GM12878 (cell line): ENCODE results near the gene HNRNPAB. TPM values are rescaled to one million over a fixed set of nuclear protein-coding genes. Genes with fewer than 3 reads are reported as not detected.
"Not testable (repeated sequence)": the region's sequence is repeated elsewhere in the genome, so short reads cannot be mapped to it uniquely, and the experiment has no call there.

Source experiments
- ATAC-seq: fragments of 200-7000 bp; cut with Tn5 transposase; 3 replicates; pipeline ENCODE4 v1.9.1; 2020; ENCODE audit warnings: mild to moderate bottlenecking, moderate library complexity
- BruUV-seq: library from RNA; stranded (reverse); fragments of 400-500 nt; replicated peaks from 2 replicates; lab custom pipeline; 2021; lab: Mats Ljungman, UMichigan
- CTCF ChIA-PET: fragments of 300-600 bp; sonication (Branson Sonifier 250); formaldehyde crosslinking; extraction: SDS; loops from one replicate; lab custom pipeline; 2021; ENCODE audit warnings: inconsistent platforms; lab: Yijun Ruan, JAX
- POLR2A ChIA-PET: fragments of 350-600 bp; formaldehyde crosslinking; extraction: SDS; loops from one replicate; lab custom pipeline; 2021; ENCODE audit warnings: inconsistent platforms; lab: Charles Lee
- RAD21 ChIA-PET: fragments of 300-600 bp; sonication (Branson Sonifier 250); formaldehyde crosslinking; loops from one replicate; lab custom pipeline; 2023; ENCODE audit warnings: antibody characterized with exemption; ENCODE audit not compliant: unreplicated experiment; lab: Charles Lee
- SMC1A ChIA-PET: fragments of 300-600 bp; sonication (Branson Sonifier 250); formaldehyde crosslinking; loops from one replicate; lab custom pipeline; 2023; ENCODE audit not compliant: unreplicated experiment, uncharacterized antibody; lab: Charles Lee
- DNase-seq: peaks from one replicate; pipeline ENCODE4 v3.0.0-alpha.2; 2011; ENCODE audit warnings: low read depth, low spot score
- FAIRE-seq: peaks from 3 replicates; lab custom pipeline; 2011; peaks lifted over from hg19 to GRCh38; lab: Jason Lieb, UNC
- H2AFZ ChIP-seq: 2 replicates; pipeline ENCODE4 v1.6.0; 2011; ENCODE audit warnings: low read depth, low read length, control low read depth; ENCODE audit not compliant: control insufficient read depth
- H3K27ac ChIP-seq: 2 replicates; pipeline ENCODE4 v1.5.1; 2011; ENCODE audit warnings: control low read depth; ENCODE audit not compliant: control insufficient read depth, insufficient read depth
- H3K27me3 ChIP-seq, 2 experiments: replicated peaks in 1 of 2; 2 replicates each; pipeline versions ENCODE4 v1.6.0 to v1.6.1; 2011; ENCODE audit warnings: low read length in 1 of 2; ENCODE audit not compliant: control insufficient read depth in 2 of 2, insufficient read depth in 2 of 2
- H3K36me3 ChIP-seq, 2 experiments: 2 replicates each; pipeline ENCODE4 v1.5.1; 2011; ENCODE audit warnings: low read length in 1 of 2; ENCODE audit not compliant: control insufficient read depth in 2 of 2, insufficient read depth in 2 of 2
- H3K4me1 ChIP-seq: 2 replicates; pipeline ENCODE4 v1.6.1; 2011; ENCODE audit warnings: mild to moderate bottlenecking, low read length, moderate library complexity, mixed read lengths; ENCODE audit not compliant: control insufficient read depth, insufficient read depth
- H3K4me2 ChIP-seq: 2 replicates; pipeline ENCODE4 v1.6.0; 2011; ENCODE audit warnings: control low read depth; ENCODE audit not compliant: control insufficient read depth, insufficient read depth
- H3K4me3 ChIP-seq: fragments of 200-600 bp; sonication (generic); 2 replicates; pipeline ENCODE4 v1.5.1; 2016
- H3K79me2 ChIP-seq: 2 replicates; pipeline ENCODE4 v1.6.0; 2011; ENCODE audit warnings: low read length; ENCODE audit not compliant: control insufficient read depth, insufficient read depth
- H3K9ac ChIP-seq: 2 replicates; pipeline ENCODE4 v1.8.0; 2011; ENCODE audit warnings: low read length, control low read depth, mixed read lengths; ENCODE audit not compliant: control insufficient read depth, insufficient read depth
- H3K9me3 ChIP-seq: replicated peaks from 3 replicates; pipeline ENCODE4 v1.5.1; 2011; ENCODE audit warnings: mild to moderate bottlenecking, low read length; ENCODE audit not compliant: control insufficient read depth, insufficient read depth
- H4K20me1 ChIP-seq: 2 replicates; pipeline ENCODE4 v1.6.0; 2011; ENCODE audit not compliant: control insufficient read depth, insufficient read depth
- RCOR1 ChIP-seq: conservative IDR thresholded peaks from 2 replicates; pipeline ENCODE4 v1.6.1; 2012; ENCODE audit warnings: low read depth, low read length, improper control_type of control experiment
- WGBS: methylation state at CpG from one replicate; pipeline ENCODE4 v1.1.6; 2016; ENCODE audit warnings: low lambda C conversion rate; ENCODE audit not compliant: insufficient replicate concordance, insufficient coverage; ENCODE audit errors: missing lambda C conversion rate; 5-methylcytosine and 5-hydroxymethylcytosine counted together
- in situ Hi-C: fragments of 300-500 bp; cut with MboI; formaldehyde crosslinking; loops from 9 replicates; pipeline ENCODE4 v1.14.3; 2018; ENCODE audit warnings: mixed read lengths
- intact Hi-C: fragments of 100-400 bp; cut with micrococcal nuclease; formaldehyde crosslinking; loops from one replicate; pipeline ENCODE4 v1.14.2; 2022; ENCODE audit not compliant: unreplicated experiment
- polyA plus RNA-seq, 11 experiments: library from polyadenylated mRNA; depleted of rRNA in 4 of 11; unstranded in 6 of 11; stranded (reverse) in 5 of 11; fragments of >200 nt; fragmentation: Nextera tagmentation in 4 of 11; fragmentation: Illumina TruSeq in 1 of 11; extraction: Ambion mirVana in 4 of 11; extraction: Trizol in 1 of 11; gene quantifications; 1 replicate in 1 of 11; 2 replicates in 10 of 11; pipeline versions ENCODE4 v1.2.1 to v1.2.3, GENCODE V29; 2011 to 2016; ENCODE audit warnings: inconsistent platforms in 2 of 11, missing spikeins in 2 of 11, low read depth in 1 of 11
- total RNA-seq, 4 experiments: library from RNA; depleted of rRNA in 3 of 4; stranded (reverse); fragments of >200 nt in 3 of 4; fragmentation: Illumina TruSeq in 1 of 4; extraction: Trizol in 1 of 4; gene quantifications; 2 replicates each; pipeline versions ENCODE4 v1.2.1 to v1.2.3, GENCODE V29; 2013 to 2021
- TF ChIP-seq, protein P1 (sequence below), 3 experiments: IDR thresholded peaks in 2 of 3; conservative IDR thresholded peaks in 1 of 3; 2 replicates each; pipeline ENCODE4 v1.5.1; 2011; ENCODE audit warnings: low read depth in 3 of 3, low read length in 3 of 3, mild to moderate bottlenecking in 3 of 3, control low read depth in 2 of 3, moderate library complexity in 2 of 3, inconsistent platforms in 1 of 3, mixed read lengths in 1 of 3; ENCODE audit not compliant: control insufficient read depth in 2 of 3, insufficient read depth in 1 of 3; ENCODE audit errors: extremely low read depth in 1 of 3

HNRNPAB gene
- total and polyA plus RNA-seq, 10 of the 15 experiments (the other 5 are each of a cell fraction or from before 2014, with no cell fraction given) = 42.3 to 330 (median 230) TPM

DNA sequence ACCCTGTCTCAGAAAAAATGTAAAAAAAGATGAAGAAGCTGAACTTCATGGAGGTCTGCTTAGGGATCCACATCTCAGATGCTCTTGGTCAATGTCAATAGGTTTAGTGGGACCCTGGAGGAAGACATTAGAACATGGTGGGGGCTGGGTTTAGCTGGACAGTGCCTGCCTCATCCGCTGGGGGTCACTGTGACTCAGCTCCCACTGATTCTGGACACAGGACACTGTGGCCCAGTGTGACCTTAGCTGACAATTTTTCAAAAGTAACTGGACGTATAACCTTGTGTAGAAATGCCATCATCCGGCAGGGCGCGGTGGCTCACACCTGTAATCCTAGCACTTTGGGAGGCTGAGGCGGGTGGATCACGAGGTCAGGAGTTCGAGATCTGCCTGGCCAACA lies 7.3 kb upstream of the HNRNPAB start:
- Histone ChIP-seq H3K79me2 (no peaks in the 10 kb centered on the region), H3K9me3 (no peaks in the 10 kb centered on the region), H3K4me3 (no peak overlapping the region), H3K27me3 (peaks cover 0 to 5% of the 10 kb centered on the region in 2 experiments; a peak in 3 of 4 replicates), H4K20me1 (no peaks in the 10 kb centered on the region), H3K4me1 (no peaks in the 10 kb centered on the region), H3K4me2 (no peak overlapping the region), H3K9ac (no peak overlapping the region), H2AFZ (no peak overlapping the region), H3K27ac (no peak overlapping the region), H3K36me3 (no peaks in the 10 kb centered on the region)
- ChIA-PET CTCF (interaction anchor here (0.7 to 1.9 kb wide), 4 partner anchors 12 to 34 kb away, joined by 3 to 7 read pairs (median 3); no protein-coding TSS in a partner anchor), RAD21 (no interaction called here), POLR2A (interaction anchor here (0.6 kb wide), 1 partner anchor 647 kb away, joined by 3 read pairs; no protein-coding TSS in a partner anchor), SMC1A (no interaction called here)
- in situ Hi-C loops = no loop called here
- no peak for FAIRE-seq
- BruUV-seq = no TSS peak
- ATAC-seq = peak; percentile 86
- no peak for TF ChIP-seq RCOR1
- TF ChIP-seq, protein P1, sequence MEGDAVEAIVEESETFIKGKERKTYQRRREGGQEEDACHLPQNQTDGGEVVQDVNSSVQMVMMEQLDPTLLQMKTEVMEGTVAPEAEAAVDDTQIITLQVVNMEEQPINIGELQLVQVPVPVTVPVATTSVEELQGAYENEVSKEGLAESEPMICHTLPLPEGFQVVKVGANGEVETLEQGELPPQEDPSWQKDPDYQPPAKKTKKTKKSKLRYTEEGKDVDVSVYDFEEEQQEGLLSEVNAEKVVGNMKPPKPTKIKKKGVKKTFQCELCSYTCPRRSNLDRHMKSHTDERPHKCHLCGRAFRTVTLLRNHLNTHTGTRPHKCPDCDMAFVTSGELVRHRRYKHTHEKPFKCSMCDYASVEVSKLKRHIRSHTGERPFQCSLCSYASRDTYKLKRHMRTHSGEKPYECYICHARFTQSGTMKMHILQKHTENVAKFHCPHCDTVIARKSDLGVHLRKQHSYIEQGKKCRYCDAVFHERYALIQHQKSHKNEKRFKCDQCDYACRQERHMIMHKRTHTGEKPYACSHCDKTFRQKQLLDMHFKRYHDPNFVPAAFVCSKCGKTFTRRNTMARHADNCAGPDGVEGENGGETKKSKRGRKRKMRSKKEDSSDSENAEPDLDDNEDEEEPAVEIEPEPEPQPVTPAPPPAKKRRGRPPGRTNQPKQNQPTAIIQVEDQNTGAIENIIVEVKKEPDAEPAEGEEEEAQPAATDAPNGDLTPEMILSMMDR (IDR thresholded peaks at IDR 0.05 in 2 of 3, conservative IDR thresholded peaks at IDR 0.05 in 1 of 3; ENCODE audit: control insufficient read depth in 2 of 3, extremely low read depth in 1 of 3, insufficient read depth in 1 of 3, low read depth in 3 of 3, low read length in 3 of 3) = peak; percentile 28 to 56 (median 53); a peak in 5 of 6 replicates
- DNase-seq = no peak
- 66% methylated on average over 8 of the region's 8 CpGs for WGBS
- intact Hi-C loops = no loop called here

DNA sequence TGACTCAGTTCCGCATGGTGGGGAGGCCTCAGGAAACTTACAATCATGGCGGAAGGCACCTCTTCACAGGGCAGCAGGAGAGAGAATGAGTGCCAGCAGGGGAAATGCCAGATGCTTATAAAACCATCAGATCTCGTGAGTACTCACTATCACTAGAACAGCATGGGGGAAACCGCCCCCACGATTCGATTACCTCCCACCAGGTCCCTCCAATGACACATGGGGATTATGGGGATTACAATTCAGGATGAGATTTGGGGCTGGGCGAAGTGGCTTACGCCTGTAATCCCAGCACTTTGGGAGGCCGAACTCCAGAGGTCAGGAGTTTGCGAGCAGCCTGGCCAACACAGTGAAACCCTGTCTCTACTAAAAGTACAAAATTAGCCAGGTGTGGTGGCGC lies 6.2 kb upstream of the HNRNPAB start:
- CTCF ChIA-PET = interaction anchor here (1.9 kb wide), 1 partner anchor 13 kb away, joined by 7 read pairs; no protein-coding TSS in a partner anchor
- POLR2A ChIA-PET, H3K9me3 ChIP-seq, ATAC-seq, H3K36me3 ChIP-seq, RAD21 ChIA-PET, BruUV-seq, intact Hi-C loops, SMC1A ChIA-PET, H3K79me2 ChIP-seq, H3K9ac ChIP-seq, FAIRE-seq, H3K27me3 ChIP-seq, DNase-seq, H3K27ac ChIP-seq, H4K20me1 ChIP-seq, H3K4me2 ChIP-seq, H2AFZ ChIP-seq, H3K4me1 ChIP-seq, in situ Hi-C loops, H3K4me3 ChIP-seq: not testable (repeated sequence)
- 54% methylated on average over 10 of the region's 11 CpGs for WGBS
